IPS-15b (cell line): Measurements from ENCODE around the gene SPATA1.

Experiments
- H3K27me3 ChIP-seq: one replicate; pipeline ENCODE4 v1.6.1; 2013; ENCODE audit warnings: low read length; ENCODE audit not compliant: control insufficient read depth, insufficient read depth
- H3K36me3 ChIP-seq: one replicate; pipeline ENCODE4 v1.6.1; 2013; ENCODE audit warnings: low read length; ENCODE audit not compliant: control insufficient read depth, insufficient read depth
- H3K4me1 ChIP-seq: one replicate; pipeline ENCODE4 v1.6.1; 2013; ENCODE audit warnings: mild to moderate bottlenecking, low read length; ENCODE audit not compliant: control insufficient read depth, insufficient read depth
- H3K4me3 ChIP-seq: one replicate; pipeline ENCODE4 v1.5.1; 2013; ENCODE audit warnings: low read depth, low read length
- H3K9ac ChIP-seq: one replicate; pipeline ENCODE4 v1.6.1; 2013; ENCODE audit warnings: low read depth, mild to moderate bottlenecking, low read length
- H3K9me3 ChIP-seq: one replicate; pipeline ENCODE4 v1.6.1; 2013; ENCODE audit warnings: mild to moderate bottlenecking, low read length; ENCODE audit not compliant: control insufficient read depth, insufficient read depth

Gene SPATA1

DNA sequence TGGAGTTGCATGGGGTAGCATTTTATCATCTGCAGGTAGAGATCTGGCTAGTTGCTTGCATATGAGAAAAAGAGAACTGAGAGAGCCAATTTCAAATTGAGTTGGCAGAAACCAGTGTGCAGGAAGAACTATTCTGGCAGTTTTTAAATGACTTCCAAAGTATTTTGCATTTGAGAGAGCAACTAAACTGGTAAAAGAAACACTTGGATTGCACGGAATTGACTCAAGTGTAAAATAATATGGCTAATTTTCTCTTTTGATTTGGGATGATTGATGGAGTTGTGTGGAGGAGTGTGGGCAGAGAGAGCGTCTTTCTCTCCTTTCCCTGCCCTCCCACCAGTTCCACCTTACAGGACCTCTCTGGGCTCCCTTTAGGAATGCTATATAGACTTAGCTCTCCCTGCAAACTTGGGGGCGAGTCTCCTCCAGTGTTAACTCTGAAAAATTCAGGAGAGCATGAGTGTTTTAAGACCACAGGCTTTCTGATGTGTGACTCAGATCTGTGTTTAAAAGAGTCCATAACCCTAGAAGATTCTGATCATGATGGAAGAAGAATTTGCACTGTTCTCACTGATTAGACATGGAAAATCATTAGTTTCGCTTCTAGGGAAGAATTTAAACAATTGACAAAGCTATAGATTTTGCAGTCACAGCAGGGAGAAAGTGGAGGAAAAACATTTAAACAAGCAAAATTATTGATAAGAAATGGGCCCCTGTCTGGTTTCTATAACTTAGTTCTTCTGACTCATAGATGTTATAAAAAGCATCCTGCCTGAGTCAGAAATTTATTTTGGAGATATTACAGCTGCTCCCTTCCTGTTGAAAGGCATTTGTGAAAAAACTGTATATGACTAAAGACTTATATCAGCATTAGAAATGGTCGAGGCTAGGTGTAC lies 92.9 kb downstream of the SPATA1 start:
- no peak overlapping the region for H3K4me3 ChIP-seq
- no peaks in the 10 kb centered on the region for H3K27me3 ChIP-seq
- H3K4me1 ChIP-seq, result no peaks in the 10 kb centered on the region
- H3K9ac ChIP-seq, result no peak overlapping the region
- no peaks in the 10 kb centered on the region for H3K9me3 ChIP-seq
- H3K36me3 ChIP-seq, result no peaks in the 10 kb centered on the region

DNA sequence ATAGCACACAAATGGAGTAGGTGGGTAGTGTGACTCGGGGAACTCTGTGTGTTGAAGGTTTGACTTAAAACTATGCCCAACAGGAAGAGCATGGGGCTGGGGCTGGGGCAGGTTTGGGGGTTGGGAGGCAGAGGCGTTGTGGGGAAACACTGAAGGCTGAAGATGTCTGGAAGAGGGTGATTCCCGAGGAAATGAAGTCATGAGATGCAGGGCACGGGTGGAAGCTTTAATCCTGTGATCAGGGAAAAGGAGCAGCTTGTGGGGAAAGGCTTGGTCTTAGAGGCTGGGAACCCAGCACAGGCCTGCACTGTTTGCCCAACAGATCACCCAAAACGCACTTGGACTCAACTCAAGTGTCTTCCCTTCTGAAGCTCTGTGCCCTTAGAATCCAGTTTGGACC lies 94.6 kb downstream of the SPATA1 start:
- Histone ChIP-seq H3K4me3 (no peak overlapping the region), H3K9me3 (peaks cover 11% of the 10 kb centered on the region), H3K9ac (no peak overlapping the region), H3K27me3 (no peaks in the 10 kb centered on the region), H3K36me3 (no peaks in the 10 kb centered on the region), H3K4me1 (no peaks in the 10 kb centered on the region)

DNA sequence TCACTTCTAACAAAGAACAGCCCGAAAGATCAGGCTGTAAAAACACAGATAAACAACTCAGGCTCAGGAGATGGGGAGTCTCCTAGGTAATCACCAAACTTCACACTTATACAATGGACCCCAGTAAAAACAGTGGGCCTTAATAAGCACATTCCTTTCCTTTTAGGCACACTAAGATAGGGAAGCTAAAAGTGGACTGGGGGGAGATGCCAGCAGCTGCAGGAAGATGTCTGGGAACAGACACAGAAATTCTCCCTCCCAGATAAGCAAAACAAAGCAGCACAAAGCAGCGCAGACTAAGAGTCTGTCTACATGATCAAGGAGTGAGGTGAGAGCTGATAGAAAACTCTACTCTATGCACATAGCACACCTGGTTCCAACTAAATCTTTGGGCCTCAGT lies 97.0 kb downstream of the SPATA1 start:
- Histone ChIP-seq H3K27me3 (no peaks in the 10 kb centered on the region), H3K9me3 (peaks cover 12% of the 10 kb centered on the region), H3K36me3 (no peaks in the 10 kb centered on the region), H3K4me3 (no peak overlapping the region), H3K9ac (no peak overlapping the region), H3K4me1 (no peaks in the 10 kb centered on the region)

GRCh38 chr1:84603941-84604830 lies 98.0 kb downstream of the SPATA1 start:
- Histone ChIP-seq H3K4me1 (no peaks in the 10 kb centered on the region), H3K9ac (no peak overlapping the region), H3K9me3 (peaks cover 12% of the 10 kb centered on the region), H3K36me3 (no peaks in the 10 kb centered on the region), H3K4me3 (no peak overlapping the region), H3K27me3 (no peaks in the 10 kb centered on the region)

DNA sequence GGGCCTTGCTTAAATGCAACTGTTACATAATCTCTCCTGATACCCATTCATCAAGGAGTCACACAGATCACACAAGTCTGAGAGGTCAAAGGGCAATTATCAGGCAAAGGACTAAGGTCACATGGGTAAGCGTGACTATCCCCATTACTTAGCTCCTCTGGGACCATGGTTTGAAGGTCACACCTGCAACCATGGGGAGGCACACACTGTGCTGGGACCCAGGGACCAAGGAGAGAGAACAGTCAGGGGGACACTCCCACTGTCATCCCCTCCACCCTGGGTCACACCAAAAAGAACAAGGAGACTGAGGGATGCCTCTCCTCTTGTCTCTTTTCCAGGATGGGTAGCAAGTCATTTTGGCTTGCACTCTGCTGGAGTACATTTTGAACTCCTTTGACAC lies 99.0 kb downstream of the SPATA1 start:
- Histone ChIP-seq H3K9ac (no peak overlapping the region), H3K9me3 (peaks cover 12% of the 10 kb centered on the region), H3K4me1 (no peaks in the 10 kb centered on the region), H3K36me3 (no peaks in the 10 kb centered on the region), H3K27me3 (no peaks in the 10 kb centered on the region), H3K4me3 (no peak overlapping the region)

DNA sequence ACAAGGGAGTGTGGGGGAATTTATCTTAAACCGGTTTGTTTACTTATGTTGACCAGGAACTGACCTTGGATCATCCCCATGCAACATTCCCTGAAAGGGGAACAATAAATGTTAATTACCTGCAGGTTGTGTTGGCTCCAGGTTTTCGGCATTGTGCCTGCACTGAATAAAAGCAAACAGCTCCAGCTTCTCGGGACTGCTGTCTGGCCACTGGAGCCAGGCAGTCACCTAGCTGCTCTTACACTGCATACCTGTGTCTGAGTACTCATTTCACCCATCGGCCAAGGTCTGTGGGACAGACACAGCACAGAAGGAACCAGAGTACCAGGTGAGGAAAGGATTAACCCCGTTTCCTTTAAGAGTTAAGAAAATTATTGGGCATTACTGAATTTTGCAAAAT lies 100.8 kb downstream of the SPATA1 start:
- Histone ChIP-seq H3K36me3 (no peaks in the 10 kb centered on the region), H3K4me1 (no peaks in the 10 kb centered on the region), H3K4me3 (no peak overlapping the region), H3K27me3 (no peaks in the 10 kb centered on the region), H3K9me3 (peaks cover 12% of the 10 kb centered on the region), H3K9ac (no peak overlapping the region)

DNA sequence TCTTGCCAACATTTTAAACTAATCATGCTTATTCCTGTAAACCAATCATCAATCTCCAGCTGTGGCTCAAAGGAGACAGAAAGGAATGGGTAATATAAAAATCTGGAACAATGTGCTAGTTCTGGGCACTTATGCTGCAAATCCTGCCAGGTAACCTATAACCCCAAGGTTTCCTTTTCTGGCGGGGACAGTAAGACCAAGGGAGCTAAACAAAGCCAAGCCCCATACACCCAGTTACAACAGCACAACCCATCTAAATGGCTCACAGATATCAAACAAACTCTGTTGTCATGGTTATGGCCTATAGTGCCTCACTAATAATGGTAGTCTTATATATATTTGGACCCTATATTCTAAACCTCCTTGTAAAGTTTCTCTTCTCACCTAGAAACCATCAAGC lies 104.9 kb downstream of the SPATA1 start:
- peaks cover 7% of the 10 kb centered on the region for H3K9me3 ChIP-seq
- no peak overlapping the region for H3K9ac ChIP-seq
- no peaks in the 10 kb centered on the region for H3K4me1 ChIP-seq

GRCh38 chr1:84611796-84612195 lies 105.6 kb downstream of the SPATA1 start:
- no peaks in the 10 kb centered on the region for H3K4me1 ChIP-seq
- peaks cover 7% of the 10 kb centered on the region for H3K9me3 ChIP-seq
- no peaks in the 10 kb centered on the region for H3K36me3 ChIP-seq
- H3K9ac ChIP-seq, result no peak overlapping the region
- H3K27me3 ChIP-seq, result no peaks in the 10 kb centered on the region
- no peak overlapping the region for H3K4me3 ChIP-seq

More for the DNA sequence above, 104.9 kb downstream of the SPATA1 start:
- H3K36me3 ChIP-seq, result no peaks in the 10 kb centered on the region
- no peaks in the 10 kb centered on the region for H3K27me3 ChIP-seq
- no peak overlapping the region for H3K4me3 ChIP-seq

- H3K36me3 ChIP-seq, result no peaks in the 10 kb centered on the region
- no peaks in the 10 kb centered on the region for H3K4me1 ChIP-seq
- no peak overlapping the region for H3K4me3 ChIP-seq
- no peak overlapping the region for H3K9ac ChIP-seq
- peaks cover 7% of the 10 kb centered on the region for H3K9me3 ChIP-seq
- H3K27me3 ChIP-seq, result no peaks in the 10 kb centered on the region
These were observed 106.8 kb downstream of the SPATA1 start for GRCh38 chr1:84613026-84613425.

DNA sequence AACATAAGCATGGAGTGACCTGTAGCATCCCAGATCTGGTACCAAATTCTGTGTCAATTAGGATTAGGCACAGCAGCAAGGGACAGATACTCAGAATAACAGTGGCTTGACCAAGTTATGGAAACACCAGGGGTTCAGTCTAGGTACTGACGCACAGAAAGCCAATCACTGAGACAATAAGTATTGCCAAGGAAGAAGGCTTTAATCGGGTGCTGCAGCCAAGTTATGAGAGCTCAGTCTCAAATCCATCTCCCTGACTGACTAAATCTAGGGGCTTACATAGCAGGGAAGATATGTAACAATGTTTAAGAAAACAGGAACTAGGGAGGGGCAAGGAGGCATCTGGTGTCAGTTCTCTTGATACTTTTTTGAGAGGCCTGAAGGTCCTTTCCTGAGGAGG lies 107.7 kb downstream of the SPATA1 start:
- no peaks in the 10 kb centered on the region for H3K4me1 ChIP-seq
- no peaks in the 10 kb centered on the region for H3K27me3 ChIP-seq
- no peak overlapping the region for H3K9ac ChIP-seq
- H3K36me3 ChIP-seq, result no peaks in the 10 kb centered on the region
- H3K4me3 ChIP-seq, result no peak overlapping the region
- H3K9me3 ChIP-seq, result peaks cover 7% of the 10 kb centered on the region

- H3K4me1 ChIP-seq, result no peaks in the 10 kb centered on the region
- H3K27me3 ChIP-seq, result no peaks in the 10 kb centered on the region
- no peaks in the 10 kb centered on the region for H3K36me3 ChIP-seq
- H3K9ac ChIP-seq, result no peak overlapping the region
- no peak overlapping the region for H3K4me3 ChIP-seq
- H3K9me3 ChIP-seq, result peaks cover 7% of the 10 kb centered on the region
These were observed 109.6 kb downstream of the SPATA1 start for GRCh38 chr1:84615790-84616189.
